ENCODE data around the gene CDC14B. TPM values are rescaled to one million over a fixed set of nuclear protein-coding genes. Genes with fewer than 3 reads are reported as not detected.

Gene CDC14B
- total RNA-seq, 1 experiment from 2014 or later, result 23.5 TPM

DNA sequence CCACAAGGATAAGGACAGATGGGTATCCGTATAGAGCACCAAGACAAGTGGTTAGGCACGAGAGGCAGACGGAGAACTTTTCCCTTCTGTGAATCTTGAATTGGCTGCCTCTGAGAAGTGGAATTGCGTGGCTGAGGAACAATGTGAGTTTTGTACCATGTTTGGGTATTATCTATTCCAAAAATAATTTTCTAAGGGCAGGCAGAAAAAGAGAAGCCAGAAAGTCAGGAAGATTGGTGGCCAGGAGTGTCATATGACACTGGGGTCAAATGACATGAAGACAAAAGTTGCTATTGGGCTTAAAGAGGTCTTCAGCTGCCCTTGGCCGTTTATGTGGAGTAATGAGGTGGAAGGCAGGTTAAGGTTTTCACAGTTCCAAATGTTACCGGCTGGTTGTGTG lies 155.2 kb downstream of the CDC14B start:
- in situ Hi-C loops (cut with HindIII; ENCODE audit: low sequenced_read_pairs), result no loop called here
- DNase-seq (ENCODE audit: low spot score), result no peak

DNA sequence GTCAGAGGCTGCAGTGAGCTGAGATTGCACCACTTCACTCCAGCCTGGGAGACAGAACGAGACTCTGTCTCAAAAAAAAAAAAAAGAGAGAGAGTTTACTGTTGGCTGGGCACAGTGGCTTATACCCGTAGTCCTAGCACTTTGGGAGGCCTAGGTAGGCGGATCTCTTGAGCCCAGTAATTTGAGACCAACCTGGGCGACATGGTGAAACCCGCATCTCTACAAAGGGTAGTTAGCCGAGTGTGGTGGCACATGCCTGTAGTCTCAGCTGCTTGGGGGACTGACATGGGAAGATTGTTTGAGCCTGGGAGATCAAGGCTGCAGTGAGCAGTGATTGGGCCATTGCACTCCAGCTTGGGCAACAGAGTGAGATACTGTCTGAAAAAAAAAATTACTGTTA lies 157.1 kb downstream of the CDC14B start:
- no peak for DNase-seq (ENCODE audit: low spot score)
- in situ Hi-C loops (cut with HindIII; ENCODE audit: low sequenced_read_pairs), result no loop called here

GRCh38 chr9:96461336-96461735 lies 158.3 kb downstream of the CDC14B start:
- in situ Hi-C loops (cut with HindIII; ENCODE audit: low sequenced_read_pairs), result no loop called here
- no peak for DNase-seq (ENCODE audit: low spot score)

DNA sequence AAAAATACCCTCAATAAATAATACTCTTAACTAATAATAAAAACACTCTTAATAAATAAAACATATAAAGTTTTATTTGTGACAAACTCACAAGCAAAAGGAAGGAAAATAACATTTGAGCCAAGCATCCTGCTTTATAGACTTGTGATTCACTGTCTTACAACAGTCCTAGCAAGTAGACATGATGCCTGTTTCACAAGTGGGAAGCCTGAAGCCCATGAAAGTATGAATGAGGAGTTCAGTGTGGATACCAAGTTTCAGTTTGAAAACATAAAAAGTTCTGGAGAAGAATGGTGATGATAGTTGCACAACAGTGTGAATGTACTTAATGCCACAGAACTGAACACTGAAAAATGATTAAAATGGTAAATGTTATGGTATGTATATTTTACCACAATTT lies 158.8 kb downstream of the CDC14B start:
- in situ Hi-C loops (cut with HindIII; ENCODE audit: low sequenced_read_pairs), result no loop called here
- no peak for DNase-seq (ENCODE audit: low spot score)

GRCh38 chr9:96460470-96460869 lies 159.2 kb downstream of the CDC14B start:
- no peak for DNase-seq (ENCODE audit: low spot score)
- in situ Hi-C loops (cut with HindIII; ENCODE audit: low sequenced_read_pairs), result no loop called here

DNA sequence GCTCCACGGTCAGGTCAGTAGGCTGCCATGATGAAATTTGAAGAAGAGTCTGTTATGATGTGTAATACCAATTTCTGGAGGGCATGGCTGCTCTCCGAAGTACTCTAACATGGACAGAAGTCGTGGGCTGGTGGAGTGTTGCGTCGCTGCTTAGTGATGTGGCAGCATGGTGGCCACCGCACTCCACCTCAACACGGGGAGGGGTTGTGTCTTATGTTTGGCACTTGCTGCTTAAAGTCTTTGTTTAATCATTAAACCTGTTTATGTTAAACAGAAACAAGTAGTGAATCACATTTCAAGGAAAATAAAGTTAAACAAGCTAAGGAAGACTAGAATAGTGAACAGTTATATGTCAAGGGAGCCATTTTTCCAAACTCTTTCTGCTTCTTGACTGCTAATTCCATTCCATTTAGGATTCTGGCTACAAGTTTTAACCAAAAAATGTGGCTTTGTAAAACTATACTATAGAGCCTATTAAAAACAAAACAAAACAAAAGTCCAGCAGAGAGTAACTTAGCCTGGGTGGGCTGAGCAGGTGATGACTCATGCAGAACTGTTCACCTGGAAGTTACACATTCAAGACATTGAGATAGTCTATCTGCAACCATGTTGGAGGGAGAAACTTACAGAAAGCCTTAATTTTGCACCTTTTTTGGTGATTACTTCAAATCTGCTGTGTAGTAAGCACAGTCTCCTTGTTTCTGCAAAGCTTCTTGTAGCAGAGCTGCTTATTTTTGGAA lies 160.2 kb downstream of the CDC14B start:
- in situ Hi-C loops (cut with HindIII; ENCODE audit: low sequenced_read_pairs), result no loop called here
- DNase-seq (ENCODE audit: low spot score), result no peak

GRCh38 chr9:96458226-96458625 lies 161.4 kb downstream of the CDC14B start:
- in situ Hi-C loops (cut with HindIII; ENCODE audit: low sequenced_read_pairs), result no loop called here
- DNase-seq (ENCODE audit: low spot score), result no peak

DNA sequence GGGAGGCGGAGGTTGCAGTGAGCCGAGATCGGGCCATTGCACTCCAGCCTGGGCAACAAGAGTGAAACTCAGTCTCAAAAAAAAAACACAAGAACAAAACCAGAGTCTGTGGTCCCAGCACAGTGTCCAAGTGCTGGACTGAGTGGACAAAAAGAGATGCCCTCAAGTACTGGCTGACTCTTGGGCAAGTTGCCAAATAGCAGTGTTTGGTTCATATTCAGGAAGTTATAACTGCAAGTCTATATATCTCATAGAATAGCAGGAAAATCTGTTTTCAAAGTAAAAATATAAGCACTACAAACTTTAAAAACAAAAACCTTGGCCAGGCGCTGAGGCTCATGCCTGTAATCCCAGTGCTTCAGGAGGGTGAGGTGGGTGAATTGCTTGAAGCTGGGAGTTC lies 162.4 kb downstream of the CDC14B start:
- in situ Hi-C loops (cut with HindIII; ENCODE audit: low sequenced_read_pairs), result no loop called here
- DNase-seq (ENCODE audit: low spot score), result no peak

GRCh38 chr9:96453625-96454024 lies 166.0 kb downstream of the CDC14B start:
- DNase-seq (ENCODE audit: low spot score), result peak; percentile 71
- in situ Hi-C loops (cut with HindIII; ENCODE audit: low sequenced_read_pairs), result no loop called here

DNA sequence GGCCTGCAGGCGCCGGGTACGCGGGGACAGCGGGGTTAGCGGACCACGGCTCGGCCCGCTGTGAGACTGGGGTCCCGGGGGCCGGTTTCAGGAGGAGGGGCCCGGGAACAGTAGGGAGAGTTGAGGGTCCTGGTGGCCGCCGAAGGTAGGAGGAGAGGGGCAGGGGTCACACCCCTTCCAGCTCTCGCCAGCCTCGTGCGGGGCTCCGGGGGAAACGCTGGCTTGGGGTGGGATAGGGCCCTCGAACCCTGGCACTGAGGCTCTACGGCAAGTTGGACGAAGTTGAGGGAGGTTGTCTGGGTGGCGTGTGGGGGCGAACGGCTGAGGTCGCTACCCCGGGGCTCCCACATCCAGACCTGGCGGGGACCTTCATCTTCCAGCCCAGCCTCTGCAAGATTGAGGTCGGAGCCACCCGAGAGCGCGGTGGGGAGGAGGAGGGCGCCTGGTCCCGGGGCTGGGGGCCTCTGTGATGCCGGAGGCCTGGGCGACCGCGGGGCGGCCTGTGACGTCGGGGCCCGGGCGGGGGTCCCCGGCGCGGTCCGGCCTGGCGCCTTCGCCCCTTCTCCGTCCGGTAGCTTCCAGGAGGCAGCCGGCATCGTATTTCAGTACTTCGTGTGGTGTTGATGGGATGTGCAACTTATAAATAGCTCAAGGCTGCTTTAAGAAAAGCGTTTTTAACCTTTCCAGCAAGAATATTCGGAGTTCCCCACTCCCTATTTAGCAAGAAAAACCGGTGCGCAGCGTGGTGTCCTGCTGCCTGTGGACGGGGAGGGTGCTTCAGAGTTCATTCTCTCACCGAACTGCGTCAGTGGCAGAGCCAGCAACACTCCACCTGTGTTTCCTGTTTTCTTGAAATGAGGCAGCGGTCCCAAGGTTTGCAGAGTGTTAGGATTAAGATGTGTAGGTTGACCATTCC lies 168.8 kb downstream of the CDC14B start:
- in situ Hi-C loops (cut with HindIII; ENCODE audit: low sequenced_read_pairs), result no loop called here
- peak; percentile 62 for DNase-seq (ENCODE audit: low spot score)

Other genes starting within 250 kb of the CDC14B start
- 23.3 and 25.7 TPM in 2 replicates for gene SLC35D2, start 236.1 kb downstream of the CDC14B start, total RNA-seq (2014; rRNA removed; shearing (Covaris generic))
- gene ZNF367, start 201.5 kb downstream of the CDC14B start, total RNA-seq (2014; rRNA removed; shearing (Covaris generic)), result 8.6 and 10.7 TPM in 2 replicates
- 66.0 and 78.9 TPM in 2 replicates for gene HABP4, start 169.7 kb downstream of the CDC14B start, total RNA-seq (2014; rRNA removed; shearing (Covaris generic))
- gene PRXL2C, start 35.5 kb upstream of the CDC14B start, total RNA-seq (2014; rRNA removed; shearing (Covaris generic)), result 13.7 and 18.7 TPM in 2 replicates
- 5.6 and 15.8 TPM in 2 replicates for gene ZNF510, start 158.2 kb upstream of the CDC14B start, total RNA-seq (2014; rRNA removed; shearing (Covaris generic))
- 2.7 and 5.8 TPM in 2 replicates for gene ZNF782, start 234.7 kb upstream of the CDC14B start, total RNA-seq (2014; rRNA removed; shearing (Covaris generic))